Measurements from ENCODE around the gene SSBP2. TPM values are rescaled to one million over a fixed set of nuclear protein-coding genes. Genes with fewer than 3 reads are reported as not detected.

SSBP2 gene
- total and polyA plus RNA-seq, 2 of the 8 experiments (the other 6 are each of a cell fraction or from before 2014, with no cell fraction given), result 21.5 to 36.2 TPM

DNA sequence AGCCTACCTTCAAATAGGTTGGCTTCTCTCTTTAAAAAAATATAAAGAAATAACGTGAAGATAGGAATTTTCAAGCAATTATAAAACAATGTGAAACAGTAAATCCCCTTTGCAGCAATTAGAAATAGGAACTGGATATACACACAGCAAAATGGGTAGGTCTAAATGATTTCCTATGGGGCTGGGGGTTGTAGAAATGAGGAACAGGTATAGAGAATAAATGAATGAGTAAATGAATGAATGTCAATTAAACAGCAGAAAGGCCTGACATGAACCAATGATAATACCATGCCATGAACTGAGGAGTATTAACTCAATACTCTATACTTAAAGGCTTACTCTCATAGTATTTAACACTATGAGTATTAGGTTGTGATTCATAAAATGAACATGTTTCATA, 21.6 kb downstream of the SSBP2 start:
- WGBS, 2 experiments (ENCODE audit: extremely low coverage in 1 of 2, insufficient coverage in 1 of 2, insufficient read length in 1 of 2, insufficient replicate concordance in 2 of 2, low coverage in 1 of 2, low lambda C conversion rate in 2 of 2, missing lambda C conversion rate in 1 of 2), result 94% methylated on average over 1 of the region's 1 CpG; no CpG with 5 or more reads in 1 of the 2 experiments
- no peak for TF ChIP-seq RAD21 (IDR thresholded peaks at IDR 0.05 in 1 of 2, conservative IDR thresholded peaks at IDR 0.05 in 1 of 2; ENCODE audit: low read depth in 2 of 2, low read length in 2 of 2)
- TF ChIP-seq EZH2 (IDR thresholded peaks at IDR 0.05; ENCODE audit: low read depth, low read length, severe bottlenecking), result no peak
- no peak for TF ChIP-seq CBX8 (IDR thresholded peaks at IDR 0.05; ENCODE audit: borderline replicate concordance, low read depth, low read length)
- no peak for TF ChIP-seq JUND (IDR thresholded peaks at IDR 0.05; ENCODE audit: low read length)
- Histone ChIP-seq H3K79me1 (ENCODE audit: low read depth, low read length) (no peaks in the 10 kb centered on the region), H3K79me2 (ENCODE audit: control insufficient read depth in 1 of 2, insufficient read depth in 2 of 2, low read length in 2 of 2) (no peaks in the 10 kb centered on the region; a peak in 1 of 4 replicates), H2BK12ac (ENCODE audit: low read depth, low read length) (no peak overlapping the region), H2AK5ac (ENCODE audit: low read depth, low read length) (no peak overlapping the region), H3K56ac (replicated peaks; ENCODE audit: insufficient read length, low read depth, low read length) (no peak overlapping the region), H3K18ac (ENCODE audit: extremely low read depth, low read length) (no peak overlapping the region), H4K5ac (ENCODE audit: insufficient read length, low read depth, low read length) (no peak overlapping the region), H3K36me3 (ENCODE audit: control insufficient read depth in 2 of 4, insufficient read depth in 4 of 4, low read length in 3 of 4) (no peaks in the 10 kb centered on the region), H3K4me1 (replicated peaks in 1 of 4; ENCODE audit: control insufficient read depth in 3 of 4, insufficient read depth in 4 of 4, low read length in 3 of 4) (no peaks in the 10 kb centered on the region), H3K4me3 (ENCODE audit: extremely low read depth in 1 of 4, insufficient read depth in 2 of 4, low read depth in 3 of 4, low read length in 4 of 4) (no peak overlapping the region), H2AFZ (ENCODE audit: low read length) (no peak overlapping the region), H2BK5ac (ENCODE audit: low read depth, low read length) (no peak overlapping the region), H3K27ac (ENCODE audit: low read depth, low read length) (no peak overlapping the region), H2BK120ac (replicated peaks; ENCODE audit: low read depth, low read length) (no peak overlapping the region), H3K9me3 (ENCODE audit: insufficient read depth in 2 of 2, low read depth in 1 of 2, low read length in 1 of 2) (no peaks in the 10 kb centered on the region), H4K20me1 (replicated peaks in 1 of 2; ENCODE audit: control insufficient read depth in 1 of 2, insufficient read depth in 2 of 2, low read length in 2 of 2) (no peaks in the 10 kb centered on the region), H2BK15ac (ENCODE audit: low read length) (no peak overlapping the region), H3K9ac (replicated peaks in 1 of 4; ENCODE audit: extremely low read depth in 1 of 4, low read depth in 3 of 4, low read length in 3 of 4) (no peak overlapping the region), H3K27me3 (replicated peaks in 1 of 4; ENCODE audit: control insufficient read depth in 3 of 4, extremely low read depth in 1 of 4, insufficient read depth in 3 of 4, low read length in 3 of 4) (no peaks in the 10 kb centered on the region), H3K4ac (replicated peaks; ENCODE audit: insufficient read length, low read depth, low read length) (no peak overlapping the region), H4K8ac (ENCODE audit: extremely low read depth, insufficient read depth, low read length) (no peak overlapping the region), H3K14ac (ENCODE audit: insufficient read length) (no peak overlapping the region), H4K91ac (replicated peaks; ENCODE audit: insufficient read length, low read length) (no peak overlapping the region), H3K23ac (ENCODE audit: insufficient read length) (no peak overlapping the region), H3K4me2 (ENCODE audit: insufficient read depth in 1 of 2, low read depth in 2 of 2, low read length in 2 of 2) (no peak overlapping the region), H2BK20ac (ENCODE audit: low read length) (no peak overlapping the region), H3K23me2 (ENCODE audit: low read depth, low read length) (no peaks in the 10 kb centered on the region)
- FAIRE-seq (no peak), DNase-seq (ENCODE audit: low read depth in 1 of 2, low spot score in 2 of 2) (no peak)
- CTCF ChIA-PET (ENCODE audit: partially characterized antibody), result no interaction called here
- POLR2A ChIA-PET (ENCODE audit: partially characterized antibody), result no interaction called here
